Measurements from ENCODE around the gene ABLIM3. TPM values are rescaled to one million over a fixed set of nuclear protein-coding genes. Genes with fewer than 3 reads are reported as not detected.

ABLIM3 gene
- total RNA-seq, 1 experiment from 2014 or later: not detected

DNA sequence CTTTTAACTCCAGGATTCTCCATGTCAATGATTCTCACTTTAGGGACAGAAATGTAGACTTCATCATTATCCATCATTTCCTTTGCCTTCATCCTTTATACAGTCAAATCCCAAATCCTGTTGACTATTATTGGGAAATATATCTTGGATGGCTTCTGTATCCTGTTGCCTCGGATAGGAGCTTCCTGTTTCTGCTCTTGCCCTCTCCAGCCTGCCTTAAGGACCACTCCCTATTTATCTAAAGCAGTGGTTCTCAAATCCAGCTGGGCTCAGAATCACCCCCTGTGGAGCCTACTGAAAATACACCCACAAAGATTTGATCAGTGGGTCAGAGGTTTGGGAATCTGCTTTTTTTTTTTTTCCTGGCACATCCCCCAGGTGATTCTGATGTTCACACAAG, 138.8 kb downstream of the ABLIM3 start:
- intact Hi-C loops (cut with micrococcal nuclease; ENCODE audit: unreplicated experiment): no loop called here
- TF ChIP-seq CTCF (IDR thresholded peaks at IDR 0.05; ENCODE audit: insufficient read depth in 1 of 2, low read depth in 1 of 2, low read length in 1 of 2, severe bottlenecking in 1 of 2, unreplicated experiment in 1 of 2): no peak
- DNase-seq: no peak
- BruUV-seq (replicated peaks): no TSS peak
- Histone ChIP-seq H3K4me3 (ENCODE audit: low read depth, low read length) (no peak overlapping the region), H3K36me3 (ENCODE audit: control insufficient read depth, insufficient read depth, low read length) (no peaks in the 10 kb centered on the region), H3K4me1 (peaks cover 9% of the 10 kb centered on the region; the same call in 1 of the 2 replicates), H3K9me3 (no peaks in the 10 kb centered on the region), H3K27me3 (replicated peaks; ENCODE audit: control insufficient read depth, insufficient read depth, low read length) (no peaks in the 10 kb centered on the region)
- peaks cover 6% of the 10 kb centered on the region for H3K4me1 Mint-ChIP-seq (ENCODE audit: low read depth, unreplicated experiment)
- H3K36me3 Mint-ChIP-seq (ENCODE audit: insufficient read depth, unreplicated experiment): no peaks in the 10 kb centered on the region
- no peak overlapping the region for H3K4me3 Mint-ChIP-seq (ENCODE audit: unreplicated experiment)
- POLR2A ChIA-PET: no interaction called here
- no peak overlapping the region for H3K27ac Mint-ChIP-seq (ENCODE audit: unreplicated experiment)
- CTCF ChIA-PET: no interaction called here
- peaks cover 35% of the 10 kb centered on the region for H3K27me3 Mint-ChIP-seq (ENCODE audit: insufficient read depth, unreplicated experiment)
- H3K9me3 Mint-ChIP-seq (ENCODE audit: unreplicated experiment): no peaks in the 10 kb centered on the region

DNA sequence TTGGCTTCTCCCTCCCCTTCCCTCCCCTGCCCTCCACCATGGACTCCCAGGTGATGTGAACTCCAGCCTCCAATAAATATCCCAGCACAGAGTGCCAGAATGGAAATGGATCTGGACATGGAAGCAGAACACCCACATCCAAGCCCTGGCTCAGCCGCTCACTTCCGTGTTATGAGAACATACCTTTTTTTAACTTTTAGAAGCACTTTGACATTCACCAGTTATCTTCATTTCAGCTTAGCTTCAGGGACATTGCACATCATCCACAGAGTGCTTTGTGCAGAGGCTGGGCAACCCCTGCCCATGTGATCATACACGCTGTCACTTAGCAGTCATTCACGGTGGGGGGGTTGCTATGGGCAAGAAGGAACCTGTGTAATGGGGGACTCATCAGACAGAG, 139.5 kb downstream of the ABLIM3 start:
- H3K4me1 Mint-ChIP-seq (ENCODE audit: low read depth, unreplicated experiment): peaks cover 6% of the 10 kb centered on the region
- Histone ChIP-seq H3K36me3 (ENCODE audit: control insufficient read depth, insufficient read depth, low read length) (no peaks in the 10 kb centered on the region), H3K4me1 (peaks cover 9% of the 10 kb centered on the region; the same call in 1 of the 2 replicates), H3K4me3 (ENCODE audit: low read depth, low read length) (no peak overlapping the region), H3K27me3 (replicated peaks; ENCODE audit: control insufficient read depth, insufficient read depth, low read length) (no peaks in the 10 kb centered on the region), H3K9me3 (no peaks in the 10 kb centered on the region)
- CTCF ChIA-PET: no interaction called here
- BruUV-seq (replicated peaks): no TSS peak
- no peak overlapping the region for H3K27ac Mint-ChIP-seq (ENCODE audit: unreplicated experiment)
- peaks cover 30% of the 10 kb centered on the region for H3K27me3 Mint-ChIP-seq (ENCODE audit: insufficient read depth, unreplicated experiment)
- H3K9me3 Mint-ChIP-seq (ENCODE audit: unreplicated experiment): no peaks in the 10 kb centered on the region
- no peak for DNase-seq
- H3K36me3 Mint-ChIP-seq (ENCODE audit: insufficient read depth, unreplicated experiment): no peaks in the 10 kb centered on the region
- TF ChIP-seq CTCF (IDR thresholded peaks at IDR 0.05; ENCODE audit: insufficient read depth in 1 of 2, low read depth in 1 of 2, low read length in 1 of 2, severe bottlenecking in 1 of 2, unreplicated experiment in 1 of 2): no peak
- H3K4me3 Mint-ChIP-seq (ENCODE audit: unreplicated experiment): no peak overlapping the region
- intact Hi-C loops (cut with micrococcal nuclease; ENCODE audit: unreplicated experiment): no loop called here
- POLR2A ChIA-PET: no interaction called here

GRCh38 chr5:149282027-149282965, 141.0 kb downstream of the ABLIM3 start:
- CTCF ChIA-PET: no interaction called here

More at GRCh38 chr5:149282027-149282965, 141.0 kb downstream of the ABLIM3 start:
- POLR2A ChIA-PET: no interaction called here
- Mint-ChIP-seq H3K27ac (ENCODE audit: unreplicated experiment) (no peak overlapping the region), H3K9me3 (ENCODE audit: unreplicated experiment) (no peaks in the 10 kb centered on the region), H3K4me3 (ENCODE audit: unreplicated experiment) (no peak overlapping the region), H3K27me3 (ENCODE audit: insufficient read depth, unreplicated experiment) (peaks cover 19% of the 10 kb centered on the region), H3K4me1 (ENCODE audit: low read depth, unreplicated experiment) (peaks cover 6% of the 10 kb centered on the region), H3K36me3 (ENCODE audit: insufficient read depth, unreplicated experiment) (no peaks in the 10 kb centered on the region)
- Histone ChIP-seq H3K27me3 (replicated peaks; ENCODE audit: control insufficient read depth, insufficient read depth, low read length) (no peaks in the 10 kb centered on the region), H3K9me3 (no peaks in the 10 kb centered on the region), H3K4me1 (peaks cover 9% of the 10 kb centered on the region; the same call in 1 of the 2 replicates), H3K36me3 (ENCODE audit: control insufficient read depth, insufficient read depth, low read length) (no peaks in the 10 kb centered on the region), H3K4me3 (ENCODE audit: low read depth, low read length) (no peak overlapping the region)
- no peak for DNase-seq
- no TSS peak for BruUV-seq (replicated peaks)
- no peak for TF ChIP-seq CTCF (IDR thresholded peaks at IDR 0.05; ENCODE audit: insufficient read depth in 1 of 2, low read depth in 1 of 2, low read length in 1 of 2, severe bottlenecking in 1 of 2, unreplicated experiment in 1 of 2)
- intact Hi-C loops (cut with micrococcal nuclease; ENCODE audit: unreplicated experiment): no loop called here

Data from Caco-2 (cell line).